A172 (cell line): ENCODE measurements around the gene CCN6. TPM values are rescaled to one million over a fixed set of nuclear protein-coding genes. Genes with fewer than 3 reads are reported as not detected.
A peak's percentile ranks its signal among the peaks of the same experiment; 100 is the strongest.
"Not testable (repeated sequence)": the region's sequence is repeated elsewhere in the genome, so short reads cannot be mapped to it uniquely, and the experiment has no call there.

Experiments used
- DNase-seq: peaks from one replicate; pipeline ENCODE4 v3.0.0-alpha.2; 2015; ENCODE audit warnings: low spot score
- total RNA-seq: library from RNA; depleted of rRNA; stranded (reverse); fragments of >200 nt; shearing (Covaris generic); gene quantifications from 2 replicates; pipeline ENCODE4 v1.2.3, GENCODE V29; 2014

The CCN6 gene
- total RNA-seq, 1 experiment from 2014 or later = not detected

- no peak for DNase-seq
Measured at GRCh38 chr6:112049996-112050395, 3.9 kb upstream of the CCN6 start.

- DNase-seq = no peak
Measured at GRCh38 chr6:112050429-112050828, 3.5 kb upstream of the CCN6 start.

GRCh38 chr6:112051251-112051740, 2.6 kb upstream of the CCN6 start:
- not testable (repeated sequence) for DNase-seq

- no peak for DNase-seq
Measured at GRCh38 chr6:112054555-112055190, 769 bp downstream of the CCN6 start.

- no peak for DNase-seq
Measured at GRCh38 chr6:112058243-112059032, 4.5 kb downstream of the CCN6 start.

- DNase-seq = no peak
Measured at GRCh38 chr6:112061605-112062004, 7.7 kb downstream of the CCN6 start.

GRCh38 chr6:112062966-112063365, 9.1 kb downstream of the CCN6 start:
- DNase-seq = no peak

- no peak for DNase-seq
Measured at GRCh38 chr6:112065426-112065986, 11.6 kb downstream of the CCN6 start.

- DNase-seq = no peak
Measured at GRCh38 chr6:112066606-112067005, 12.7 kb downstream of the CCN6 start.

GRCh38 chr6:112081569-112081968, 27.7 kb downstream of the CCN6 start:
- no peak for DNase-seq

- DNase-seq = no peak
Measured at GRCh38 chr6:112085286-112086065, 31.6 kb downstream of the CCN6 start.

GRCh38 chr6:112086744-112087135, 32.8 kb downstream of the CCN6 start:
- DNase-seq = peak; percentile 41

GRCh38 chr6:112087136-112087911, 33.4 kb downstream of the CCN6 start, which contains the start of the genes FAM229B and TUBE1:
Gene FAM229B (plus strand): TSS chr6:112087591. CDS start chr6:112099284, 11,693 bp downstream.
Gene TUBE1 (minus strand): TSS chr6:112087482. CDS start chr6:112087434, 48 bp downstream.
- DNase-seq = peak; percentile 86

- DNase-seq = no peak
Measured at GRCh38 chr6:112087916-112088315, 34.0 kb downstream of the CCN6 start.

GRCh38 chr6:112096901-112097300, 43.0 kb downstream of the CCN6 start:
- no peak for DNase-seq

- no peak for DNase-seq
Measured at GRCh38 chr6:112100561-112100960, 46.7 kb downstream of the CCN6 start.

- not testable (repeated sequence) for DNase-seq
Measured at GRCh38 chr6:112106026-112106425, 52.1 kb downstream of the CCN6 start.

GRCh38 chr6:112106562-112106961, 52.7 kb downstream of the CCN6 start:
- no peak for DNase-seq

- DNase-seq = no peak
Measured at GRCh38 chr6:112109262-112109661, 55.4 kb downstream of the CCN6 start.

GRCh38 chr6:112113431-112113830, 59.5 kb downstream of the CCN6 start:
- no peak for DNase-seq

- no peak for DNase-seq
Measured at GRCh38 chr6:112113918-112114317, 60.0 kb downstream of the CCN6 start.
